GM19324 (cell line): ENCODE results near the gene DOK5.

Source experiments
- ATAC-seq: cut with Tn5 transposase; IDR thresholded peaks from one replicate; pipeline ENCODE4 v1.9.1; 2021; ENCODE audit warnings: mild to moderate bottlenecking, moderate library complexity; ENCODE audit not compliant: unreplicated experiment, low FRiP score

Gene DOK5

GRCh38 chr20:54680872-54681619 lies 205.7 kb downstream of the DOK5 start:
- ATAC-seq = no peak

- no peak for ATAC-seq
Observed at GRCh38 chr20:54681869-54682268, 206.5 kb downstream of the DOK5 start.

GRCh38 chr20:54688476-54688875 lies 213.1 kb downstream of the DOK5 start:
- ATAC-seq = no peak

GRCh38 chr20:54690323-54690722 lies 214.9 kb downstream of the DOK5 start:
- ATAC-seq = no peak

GRCh38 chr20:54691327-54691726 lies 215.9 kb downstream of the DOK5 start:
- ATAC-seq = no peak

- ATAC-seq = no peak
Observed at GRCh38 chr20:54692168-54692887, 216.9 kb downstream of the DOK5 start.

- ATAC-seq = no peak
Observed at GRCh38 chr20:54694516-54694915, 219.1 kb downstream of the DOK5 start.

- no peak for ATAC-seq
Observed at GRCh38 chr20:54698373-54698772, 223.0 kb downstream of the DOK5 start.
